ENCODE measurements around the gene TJP1. TPM values are rescaled to one million over a fixed set of nuclear protein-coding genes. Genes with fewer than 3 reads are reported as not detected.
"Not testable (repeated sequence)": the region's sequence is repeated elsewhere in the genome, so short reads cannot be mapped to it uniquely, and the experiment has no call there.

The TJP1 gene
- total and polyA plus RNA-seq, 4 donors: 17.4 to 141 (median 71.5) TPM

- WGBS, 2 donors: 16 to 23% methylated on average over 13 of the region's 13 CpGs
- no peak overlapping the region for H3K27ac ChIP-seq (ENCODE audit: low read depth in 1 of 2, low read length in 2 of 2)
- ATAC-seq (ENCODE audit: low FRiP score) (no peak), DNase-seq (no peak)
- H3K4me1 ChIP-seq (ENCODE audit: control insufficient read depth in 1 of 2, insufficient read depth in 2 of 2, low read length in 2 of 2): no peaks in the 10 kb centered on the region
- no peak overlapping the region for H3K4me3 ChIP-seq (ENCODE audit: low read length in 2 of 2)
- no peaks in the 10 kb centered on the region for H3K9me3 ChIP-seq (ENCODE audit: control insufficient read depth, low read length)
- no peaks in the 10 kb centered on the region for H3K27me3 ChIP-seq (ENCODE audit: control insufficient read depth in 1 of 2, insufficient read depth in 2 of 2, low read length in 1 of 2)
- no peaks in the 10 kb centered on the region for H3K36me3 ChIP-seq (ENCODE audit: control insufficient read depth in 1 of 2, insufficient read depth in 2 of 2, low read length in 1 of 2)
- intact Hi-C loops (cut with DNase I): loop anchor here in 1 of 2 donors (5.0 to 10.0 kb wide), 2 partner anchors 267 to 409 kb away; no protein-coding TSS in a partner anchor
These were observed 156.7 kb downstream of the TJP1 start for GRCh38 chr15:29665444-29666003.

GRCh38 chr15:29664406-29664805 lies 157.9 kb downstream of the TJP1 start:
- intact Hi-C loops (cut with DNase I): loop anchor here in 1 of 2 donors (10.0 kb wide), 1 partner anchor 410 kb away; no protein-coding TSS in a partner anchor
- Histone ChIP-seq H3K4me3 (ENCODE audit: low read length in 2 of 2) (no peak overlapping the region), H3K27ac (ENCODE audit: low read depth in 1 of 2, low read length in 2 of 2) (no peak overlapping the region), H3K36me3 (ENCODE audit: control insufficient read depth in 1 of 2, insufficient read depth in 2 of 2, low read length in 1 of 2) (no peaks in the 10 kb centered on the region), H3K27me3 (ENCODE audit: control insufficient read depth in 1 of 2, insufficient read depth in 2 of 2, low read length in 1 of 2) (no peaks in the 10 kb centered on the region), H3K9me3 (ENCODE audit: control insufficient read depth, low read length) (no peaks in the 10 kb centered on the region), H3K4me1 (ENCODE audit: control insufficient read depth in 1 of 2, insufficient read depth in 2 of 2, low read length in 2 of 2) (no peaks in the 10 kb centered on the region)
- ATAC-seq (ENCODE audit: low FRiP score) (peak; percentile 23), DNase-seq (no peak)
- 68 to 71% methylated on average over 13 of the region's 13 CpGs for whole genome bisulfite sequencing, 2 donors

- intact Hi-C loops (cut with DNase I); H3K4me1 ChIP-seq (ENCODE audit: control insufficient read depth in 1 of 2, insufficient read depth in 2 of 2, low read length in 2 of 2); H3K27ac ChIP-seq (ENCODE audit: low read depth in 1 of 2, low read length in 2 of 2); H3K9me3 ChIP-seq (ENCODE audit: control insufficient read depth, low read length); DNase-seq; H3K36me3 ChIP-seq (ENCODE audit: control insufficient read depth in 1 of 2, insufficient read depth in 2 of 2, low read length in 1 of 2); H3K27me3 ChIP-seq (ENCODE audit: control insufficient read depth in 1 of 2, insufficient read depth in 2 of 2, low read length in 1 of 2); H3K4me3 ChIP-seq (ENCODE audit: low read length in 2 of 2); ATAC-seq (ENCODE audit: low FRiP score): not testable (repeated sequence)
- 90 to 91% methylated on average over 6 of the region's 6 CpGs for WGBS, 2 donors
These were observed 164.8 kb downstream of the TJP1 start for GRCh38 chr15:29657476-29657817.

- ATAC-seq (ENCODE audit: low FRiP score): no peak
These were observed 165.4 kb downstream of the TJP1 start for GRCh38 chr15:29656636-29657475.

GRCh38 chr15:29652595-29652994 lies 169.7 kb downstream of the TJP1 start:
- no peaks in the 10 kb centered on the region for H3K36me3 ChIP-seq (ENCODE audit: control insufficient read depth in 1 of 2, insufficient read depth in 2 of 2, low read length in 1 of 2)
- H3K4me1 ChIP-seq (ENCODE audit: control insufficient read depth in 1 of 2, insufficient read depth in 2 of 2, low read length in 2 of 2): no peaks in the 10 kb centered on the region
- intact Hi-C loops (cut with DNase I): no loop called here
- H3K4me3 ChIP-seq (ENCODE audit: low read length in 2 of 2): no peak overlapping the region
- DNase-seq (no peak), ATAC-seq (ENCODE audit: low FRiP score) (no peak)
- no peaks in the 10 kb centered on the region for H3K9me3 ChIP-seq (ENCODE audit: control insufficient read depth, low read length)
- 46 to 47% methylated on average over 7 of the region's 7 CpGs for WGBS, 2 donors
- H3K27me3 ChIP-seq (ENCODE audit: control insufficient read depth in 1 of 2, insufficient read depth in 2 of 2, low read length in 1 of 2): no peaks in the 10 kb centered on the region
- no peak overlapping the region for H3K27ac ChIP-seq (ENCODE audit: low read depth in 1 of 2, low read length in 2 of 2)

More at GRCh38 chr15:29656636-29657475, 165.4 kb downstream of the TJP1 start:
- Histone ChIP-seq H3K27ac (ENCODE audit: low read depth in 1 of 2, low read length in 2 of 2) (no peak overlapping the region), H3K27me3 (ENCODE audit: control insufficient read depth in 1 of 2, insufficient read depth in 2 of 2, low read length in 1 of 2) (no peaks in the 10 kb centered on the region), H3K9me3 (ENCODE audit: control insufficient read depth, low read length) (no peaks in the 10 kb centered on the region), H3K4me1 (ENCODE audit: control insufficient read depth in 1 of 2, insufficient read depth in 2 of 2, low read length in 2 of 2) (no peaks in the 10 kb centered on the region), H3K36me3 (ENCODE audit: control insufficient read depth in 1 of 2, insufficient read depth in 2 of 2, low read length in 1 of 2) (no peaks in the 10 kb centered on the region), H3K4me3 (ENCODE audit: low read length in 2 of 2) (no peak overlapping the region)
- 85 to 86% methylated on average over 33 of the region's 33 CpGs for WGBS, 2 donors
- intact Hi-C loops (cut with DNase I): no loop called here
- DNase-seq: no peak

GRCh38 chr15:29651476-29652233 lies 170.6 kb downstream of the TJP1 start:
- H3K27me3 ChIP-seq (ENCODE audit: control insufficient read depth in 1 of 2, insufficient read depth in 2 of 2, low read length in 1 of 2): no peaks in the 10 kb centered on the region
- no peak overlapping the region for H3K4me3 ChIP-seq (ENCODE audit: low read length in 2 of 2)
- H3K36me3 ChIP-seq (ENCODE audit: control insufficient read depth in 1 of 2, insufficient read depth in 2 of 2, low read length in 1 of 2): no peaks in the 10 kb centered on the region
- DNase-seq (no peak), ATAC-seq (ENCODE audit: low FRiP score) (peak; percentile 11)
- no peak overlapping the region for H3K27ac ChIP-seq (ENCODE audit: low read depth in 1 of 2, low read length in 2 of 2)
- no peaks in the 10 kb centered on the region for H3K4me1 ChIP-seq (ENCODE audit: control insufficient read depth in 1 of 2, insufficient read depth in 2 of 2, low read length in 2 of 2)
- WGBS, 2 donors: 92 to 94% methylated on average over 11 of the region's 11 CpGs
- intact Hi-C loops (cut with DNase I): no loop called here
- no peaks in the 10 kb centered on the region for H3K9me3 ChIP-seq (ENCODE audit: control insufficient read depth, low read length)
